ENCODE measurements around the gene FCRLB.
"Not testable (repeated sequence)": the region's sequence is repeated elsewhere in the genome, so short reads cannot be mapped to it uniquely, and the experiment has no call there.

The FCRLB gene, protein sequence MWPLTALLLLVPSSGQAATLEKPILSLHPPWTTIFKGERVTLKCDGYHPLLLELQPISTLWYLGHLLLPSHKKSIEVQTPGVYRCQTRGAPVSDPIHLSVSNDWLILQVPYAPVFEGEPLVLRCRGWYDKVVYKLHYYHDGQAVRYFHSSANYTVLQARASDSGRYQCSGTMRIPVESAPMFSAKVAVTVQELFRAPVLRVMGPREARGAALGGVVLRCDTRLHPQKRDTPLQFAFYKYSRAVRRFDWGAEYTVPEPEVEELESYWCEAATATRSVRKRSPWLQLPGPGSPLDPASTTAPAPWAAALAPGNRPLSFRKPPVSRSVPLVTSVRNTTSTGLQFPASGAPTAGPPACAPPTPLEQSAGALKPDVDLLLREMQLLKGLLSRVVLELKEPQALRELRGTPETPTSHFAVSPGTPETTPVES

DNA sequence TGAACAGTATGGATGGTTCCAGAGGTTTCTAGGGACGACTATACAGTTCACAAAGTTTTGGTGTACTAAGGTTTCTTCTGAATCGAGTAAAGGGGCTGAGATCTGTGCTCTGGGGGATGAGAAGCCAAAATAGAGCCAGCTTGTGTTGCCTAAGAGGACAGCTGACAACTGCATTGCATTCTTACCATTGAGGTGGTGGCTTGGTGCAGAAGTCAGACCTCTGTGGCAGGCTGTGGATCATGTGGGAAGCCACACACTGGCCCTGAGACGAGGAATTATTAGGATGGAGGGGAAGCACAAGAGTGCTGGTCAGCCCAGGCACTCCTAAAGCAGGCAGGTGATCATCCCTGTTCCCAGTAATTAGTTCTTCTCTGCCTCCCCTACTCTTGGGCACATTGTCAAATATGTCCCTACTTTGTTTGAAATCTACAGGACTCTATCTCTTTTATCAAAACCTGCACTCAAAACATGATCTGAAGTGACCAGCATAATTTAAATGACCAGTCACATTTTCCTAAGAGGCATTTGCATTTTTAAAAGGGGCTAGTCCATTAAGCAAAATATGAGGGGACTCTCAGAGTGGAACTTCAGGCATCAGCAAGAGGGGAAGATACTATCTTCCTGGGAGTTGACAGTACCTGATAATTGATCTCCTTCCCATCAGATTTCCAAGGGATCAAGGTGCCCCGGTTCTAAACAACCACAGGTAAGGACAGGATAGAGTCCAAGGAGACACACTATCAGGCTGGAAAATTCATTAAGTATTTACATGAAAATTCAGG lies at the start of gene FCRLB:
TSS of gene FCRLB (plus strand) at position 589 of the 782 bp plus-strand sequence. CDS start 1,129 bp downstream, outside the sequence.
- no peak for DNase-seq

GRCh38 chr1:161673437-161673836 lies 47.9 kb upstream of the FCRLB start:
- DNase-seq, result not testable (repeated sequence)

DNA sequence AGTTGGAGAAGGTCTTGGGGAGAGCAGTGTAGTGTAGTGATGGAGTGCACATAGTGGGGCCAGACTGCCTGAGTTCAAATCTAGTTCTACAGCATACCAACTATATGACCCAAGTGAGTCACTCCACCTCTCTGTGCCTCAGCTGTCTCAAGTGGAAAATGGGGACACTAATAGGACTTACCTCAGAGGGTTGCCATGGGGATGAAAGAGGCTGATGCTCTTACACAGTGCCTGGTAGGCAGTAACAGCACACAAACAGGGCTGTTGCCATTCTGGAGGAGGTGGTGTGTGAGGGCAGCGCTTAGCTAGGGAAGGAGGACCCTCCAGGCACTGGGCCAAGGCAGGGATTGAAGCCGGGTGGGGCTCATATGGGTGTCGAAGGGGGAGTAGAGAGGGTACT lies 46.9 kb upstream of the FCRLB start:
- DNase-seq, result not testable (repeated sequence)

GRCh38 chr1:161674908-161675307 lies 46.4 kb upstream of the FCRLB start:
- not testable (repeated sequence) for DNase-seq

DNA sequence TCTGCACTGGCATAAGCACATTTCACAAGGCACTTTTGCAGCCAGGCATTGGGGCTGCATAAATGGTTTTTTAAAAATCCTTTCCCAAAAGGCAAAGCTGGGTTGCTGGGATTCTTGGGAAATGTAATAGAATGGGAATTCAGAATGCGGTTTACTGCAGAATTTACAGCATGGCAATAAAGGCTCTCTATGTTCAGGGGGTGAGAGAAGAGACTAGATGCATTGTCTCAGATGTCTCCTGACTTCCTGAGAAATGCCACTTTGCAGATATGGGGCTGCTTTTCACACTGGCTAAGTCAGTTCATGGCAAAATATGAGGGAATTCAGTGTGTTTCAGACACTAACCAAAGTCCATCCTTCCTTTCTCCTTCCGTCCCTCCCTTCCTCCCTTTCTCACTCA lies 44.9 kb upstream of the FCRLB start:
- DNase-seq, result no peak

GRCh38 chr1:161676958-161677689 lies 44.2 kb upstream of the FCRLB start:
- DNase-seq, result no peak

DNA sequence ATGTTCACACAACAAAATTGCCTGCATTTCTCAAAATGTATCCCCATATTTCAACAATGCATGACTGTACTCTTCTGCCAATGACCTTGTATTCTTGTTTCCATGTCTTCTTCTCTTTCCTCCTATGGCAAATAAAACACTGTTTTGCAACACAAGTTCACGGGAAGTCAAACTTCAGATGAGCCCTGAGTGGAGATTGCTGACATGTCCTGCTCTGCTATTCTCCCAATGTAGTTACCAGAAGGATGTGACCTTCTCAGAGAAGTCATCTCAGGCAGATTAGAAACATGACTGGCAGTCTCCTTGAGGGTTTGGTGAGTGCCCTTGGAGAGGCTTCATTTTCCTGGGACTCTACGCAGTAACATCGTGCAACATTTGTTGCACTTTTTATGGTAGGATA lies 42.8 kb upstream of the FCRLB start:
- DNase-seq, result no peak

DNA sequence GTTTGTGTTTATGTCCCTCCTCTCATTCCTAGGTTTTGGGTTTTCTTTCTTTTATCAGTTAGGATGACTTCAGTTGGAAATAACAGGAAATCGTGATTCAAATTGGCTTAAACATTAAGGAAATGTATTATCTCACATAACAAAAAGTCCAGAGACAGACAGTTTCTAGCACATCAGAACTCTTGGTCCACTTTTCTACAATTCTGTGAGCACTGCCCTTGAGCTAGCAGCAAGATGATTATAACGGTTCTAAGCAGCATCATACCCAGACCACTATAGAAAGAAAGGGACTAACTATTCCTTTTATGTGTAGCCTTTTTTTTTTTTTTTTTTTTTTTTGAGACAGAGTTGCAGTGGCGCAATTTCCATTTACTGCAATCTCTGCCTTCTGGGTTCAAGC lies 39.5 kb upstream of the FCRLB start:
- no peak for DNase-seq

- no peak for DNase-seq
Observed at GRCh38 chr1:161688946-161689345, 32.4 kb upstream of the FCRLB start.

DNA sequence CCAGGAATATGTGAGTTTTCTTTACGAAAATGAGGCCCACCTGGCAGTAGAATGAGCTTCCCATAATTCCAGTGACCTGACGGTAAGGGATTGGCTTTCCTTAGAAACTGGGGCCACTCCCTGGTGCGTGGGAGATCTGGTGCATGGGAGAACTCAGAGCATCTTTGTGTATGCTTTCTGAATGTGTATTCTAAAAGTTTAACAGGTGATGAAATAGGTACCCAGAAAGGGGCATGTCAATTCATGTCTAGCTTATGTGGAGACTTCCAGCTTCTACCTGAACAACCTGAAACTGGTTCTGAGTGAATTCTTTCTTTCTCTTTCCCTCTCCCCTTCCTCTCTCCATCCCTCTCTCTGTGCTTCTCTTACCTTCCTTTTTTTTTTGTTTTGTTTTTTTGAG lies 29.5 kb upstream of the FCRLB start:
- DNase-seq, result no peak

DNA sequence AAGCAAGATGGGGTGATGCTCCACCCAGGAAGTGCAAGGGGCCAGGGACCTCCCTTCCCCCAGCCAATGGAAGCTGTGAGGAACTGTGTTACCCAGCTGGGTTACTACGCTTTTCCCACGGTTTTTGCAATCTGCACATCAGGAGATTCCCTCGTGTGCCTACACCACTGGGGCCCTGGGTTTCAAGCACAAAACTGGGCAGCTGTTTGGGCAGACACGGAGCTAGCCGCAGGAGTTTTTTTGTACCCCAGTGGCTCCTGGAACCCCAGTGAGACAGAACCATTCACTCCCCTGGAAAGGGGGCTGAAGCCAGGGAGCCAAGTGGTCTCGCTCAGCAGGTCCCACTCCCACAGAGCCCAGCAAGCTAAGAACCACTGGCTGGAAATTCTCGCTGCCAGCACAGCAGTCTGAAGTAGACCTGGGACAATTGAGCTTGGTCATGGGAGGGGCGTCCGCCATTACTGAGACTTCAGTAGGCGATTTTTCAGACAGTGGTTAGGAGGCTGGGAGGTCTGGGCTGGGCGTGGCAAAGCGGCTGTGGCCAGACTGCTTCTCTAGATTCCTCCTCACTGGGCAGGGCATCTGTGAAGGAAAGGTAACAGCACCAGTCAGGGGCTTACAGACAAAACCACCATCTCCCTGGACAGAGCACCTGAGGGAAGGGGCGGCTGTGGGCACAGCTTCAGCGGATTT lies 28.2 kb upstream of the FCRLB start:
- DNase-seq, result not testable (repeated sequence)

- DNase-seq, result not testable (repeated sequence)
Observed at GRCh38 chr1:161698302-161698701, 23.0 kb upstream of the FCRLB start.

DNA sequence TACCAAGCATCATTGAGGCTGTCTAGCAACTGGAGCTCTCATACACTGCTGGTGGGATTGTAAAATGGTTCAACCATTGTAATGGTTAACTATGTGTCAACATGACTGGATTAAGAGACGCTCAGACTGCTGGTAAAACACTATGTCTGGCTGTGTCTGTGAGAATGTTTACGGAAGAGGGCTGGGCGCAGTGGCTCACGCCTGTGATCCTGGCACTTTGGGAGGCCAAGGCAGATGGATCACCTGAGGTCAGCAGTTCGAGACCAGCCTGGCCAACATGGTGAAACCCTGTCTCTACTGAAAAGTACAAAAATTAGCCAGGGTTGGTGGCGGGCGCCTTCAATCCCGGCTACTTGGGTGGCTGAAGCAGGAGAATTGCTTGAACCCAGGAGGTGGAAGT lies 19.1 kb upstream of the FCRLB start:
- DNase-seq, result no peak

DNA sequence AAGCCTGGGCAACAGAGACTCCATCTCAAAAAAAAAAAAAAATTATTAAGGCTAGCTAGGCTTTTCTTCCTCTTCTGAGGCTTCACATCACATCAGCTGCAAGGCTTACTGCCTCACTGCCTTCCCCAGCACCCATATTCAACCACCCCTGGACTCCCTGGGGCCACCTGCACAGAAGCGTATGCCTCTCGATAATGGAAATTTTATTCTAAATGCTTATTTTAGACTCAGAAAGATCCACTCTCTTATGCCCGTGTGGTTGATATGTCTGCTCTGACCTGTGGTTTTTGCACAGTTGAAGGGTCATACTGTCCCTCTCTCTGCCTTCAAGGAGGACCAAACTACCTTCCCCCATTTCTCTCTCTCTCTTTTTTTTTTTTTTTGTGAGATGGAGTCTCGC lies 15.8 kb upstream of the FCRLB start:
- peak in 1 of 2 donors; percentile 44 for DNase-seq

- no peak for DNase-seq
Observed at GRCh38 chr1:161706113-161706481, 15.2 kb upstream of the FCRLB start.

GRCh38 chr1:161706482-161707347 lies 14.6 kb upstream of the FCRLB start, which contains the start of gene FCRLA:
FCRLA (plus strand) TSS chr1:161707229; CDS start chr1:161707265, 36 bp downstream.
- no peak for DNase-seq

- DNase-seq, result no peak
Observed at GRCh38 chr1:161707503-161707902, 13.8 kb upstream of the FCRLB start.

DNA sequence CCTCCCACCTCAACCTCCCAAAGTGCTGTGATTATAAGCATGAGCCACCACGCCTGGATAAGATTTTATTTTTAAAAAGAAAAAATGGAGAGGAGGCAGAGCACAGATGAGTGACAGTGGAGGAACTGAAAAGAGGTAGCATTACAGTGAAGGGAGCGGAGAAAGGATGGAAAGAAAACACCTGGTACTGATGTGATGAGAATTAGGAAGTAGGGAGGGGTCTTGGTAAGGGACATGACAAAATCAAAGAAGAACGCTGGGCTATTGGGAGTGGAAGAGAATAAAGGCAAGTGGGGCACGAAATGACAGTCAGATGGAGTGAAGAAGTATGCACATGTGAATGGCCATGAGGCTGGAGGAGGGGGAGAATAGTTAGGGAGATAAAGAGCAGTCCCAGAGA lies 12.0 kb upstream of the FCRLB start:
- no peak for DNase-seq

DNA sequence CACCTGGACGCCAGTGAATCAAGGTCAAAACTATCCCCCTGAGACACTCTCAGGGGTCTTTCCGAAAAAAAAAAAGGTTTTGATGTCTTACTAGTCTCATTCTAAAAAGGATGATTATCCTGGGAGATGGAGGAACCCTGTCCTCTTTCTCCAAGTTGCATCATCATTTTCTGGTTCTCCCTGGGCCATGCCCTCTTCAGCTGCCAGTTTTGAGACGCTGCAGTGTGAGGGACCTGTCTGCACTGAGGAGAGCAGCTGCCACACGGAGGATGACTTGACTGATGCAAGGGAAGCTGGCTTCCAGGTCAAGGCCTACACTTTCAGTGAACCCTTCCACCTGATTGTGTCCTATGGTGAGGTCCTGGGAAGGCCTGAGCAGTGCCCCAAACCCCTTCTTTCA lies 10.8 kb upstream of the FCRLB start:
- DNase-seq, result no peak

DNA sequence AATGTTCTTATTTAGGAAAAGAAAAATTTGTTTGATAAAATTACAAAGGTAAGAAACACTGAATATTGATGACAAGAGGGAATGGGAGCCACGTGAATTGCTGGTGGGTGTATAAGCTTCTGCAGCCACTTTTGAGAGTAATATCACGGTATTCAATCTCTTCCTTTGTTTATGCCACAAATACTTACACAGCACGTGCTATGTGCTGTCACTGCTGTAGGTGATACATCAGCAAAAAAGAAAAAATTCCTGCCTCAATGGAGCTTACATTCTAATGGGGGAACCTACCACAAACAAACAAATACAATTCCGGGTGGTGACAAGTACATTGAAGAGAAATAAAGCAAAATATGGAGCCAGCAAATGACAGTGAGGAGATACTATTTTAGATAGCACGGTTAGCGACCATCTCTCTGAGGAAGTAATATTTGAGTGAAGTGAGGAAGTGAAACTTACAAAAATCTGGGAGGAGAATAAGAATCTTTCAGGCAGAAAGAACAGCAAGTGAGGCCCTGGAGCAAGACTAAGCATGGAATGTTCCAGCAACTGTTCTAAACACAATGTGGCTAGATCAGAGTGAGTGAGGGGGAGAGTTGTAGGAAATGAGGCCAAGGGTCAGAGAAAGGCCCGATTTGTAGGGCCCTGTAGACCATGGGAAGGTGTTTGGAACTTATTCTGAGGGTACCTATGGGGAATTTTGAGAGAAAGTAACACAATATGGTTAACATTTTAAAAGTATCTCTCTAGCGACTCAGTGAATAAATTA lies 2.6 kb upstream of the FCRLB start:
- no peak for DNase-seq

DNA sequence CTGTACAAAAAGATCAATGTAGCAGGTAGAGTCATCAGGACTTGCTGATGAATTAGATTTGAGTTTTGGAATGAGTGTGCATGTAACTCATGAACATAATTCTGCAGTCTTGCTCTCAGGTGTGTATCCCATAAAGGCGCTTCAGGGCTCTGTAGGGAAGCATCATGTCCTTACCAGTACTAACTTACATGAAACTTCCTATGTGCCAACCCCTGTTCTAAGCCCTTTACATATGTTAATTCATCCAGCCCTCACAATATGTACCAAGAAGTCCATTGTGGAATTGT lies 2.1 kb upstream of the FCRLB start:
- no peak for DNase-seq
